Measurements from ENCODE around the gene TNFRSF12A. TPM values are rescaled to one million over a fixed set of nuclear protein-coding genes. Genes with fewer than 3 reads are reported as not detected.

TNFRSF12A gene
- total RNA-seq, 2 experiments from 2014 or later, result 11.8 to 13.5 TPM

- Mint-ChIP-seq H3K27ac (no peak overlapping the region), H3K36me3 (ENCODE audit: low read depth) (no peaks in the 10 kb centered on the region), H3K27me3 (peaks cover 64% of the 10 kb centered on the region), H3K9me3 (no peaks in the 10 kb centered on the region), H3K4me1 (ENCODE audit: low read depth) (peaks cover 8% of the 10 kb centered on the region), H3K4me3 (no peak overlapping the region)
- intact Hi-C loops (cut with micrococcal nuclease), result no loop called here
- CTCF ChIA-PET, result interaction anchor here (1.3 to 2.0 kb wide), 4 partner anchors 11 to 91 kb away, joined by 4 to 19 read pairs (median 6); no protein-coding TSS in a partner anchor
- TF ChIP-seq CTCF (IDR thresholded peaks at IDR 0.05), result no peak
- POLR2A ChIA-PET, result interaction anchor here (1.2 to 1.8 kb wide), 5 partner anchors 9 to 19 kb away, joined by 3 to 6 read pairs (median 5); no protein-coding TSS in a partner anchor
- no peak for DNase-seq
- ATAC-seq, result no peak
Measured at GRCh38 chr16:3038896-3039295, 18.7 kb downstream of the TNFRSF12A start.

- CTCF ChIA-PET, result interaction anchor here (1.3 to 4.5 kb wide), 5 partner anchors 9 to 87 kb away, joined by 5 to 64 read pairs (median 18); no protein-coding TSS in a partner anchor
- TF ChIP-seq CTCF (IDR thresholded peaks at IDR 0.05), result no peak
- Mint-ChIP-seq H3K27ac (no peak overlapping the region), H3K9me3 (no peaks in the 10 kb centered on the region), H3K27me3 (peaks cover 57% of the 10 kb centered on the region), H3K4me1 (ENCODE audit: low read depth) (peaks cover 8% of the 10 kb centered on the region), H3K36me3 (ENCODE audit: low read depth) (no peaks in the 10 kb centered on the region), H3K4me3 (no peak overlapping the region)
- ATAC-seq (no peak), DNase-seq (no peak)
- intact Hi-C loops (cut with micrococcal nuclease), result no loop called here
- POLR2A ChIA-PET, result interaction anchor here (1.3 to 1.4 kb wide), 2 partner anchors 10 to 13 kb away, joined by 4 read pairs; no protein-coding TSS in a partner anchor
Measured at GRCh38 chr16:3042376-3042775, 22.2 kb downstream of the TNFRSF12A start.

- H3K27ac Mint-ChIP-seq, result no peak overlapping the region
- H3K4me1 Mint-ChIP-seq (ENCODE audit: low read depth), result peaks cover 15% of the 10 kb centered on the region
- TF ChIP-seq CTCF (IDR thresholded peaks at IDR 0.05), result no peak
- ATAC-seq, result no peak
- intact Hi-C loops (cut with micrococcal nuclease), result no loop called here
- H3K36me3 Mint-ChIP-seq (ENCODE audit: low read depth), result no peaks in the 10 kb centered on the region
- peaks cover 42% of the 10 kb centered on the region for H3K27me3 Mint-ChIP-seq
- POLR2A ChIA-PET, result interaction anchor here (0.6 kb wide), 1 partner anchor 274 kb away, joined by 3 read pairs; no protein-coding TSS in a partner anchor
- CTCF ChIA-PET, result interaction anchor here (1.9 to 4.5 kb wide), 4 partner anchors 12 to 84 kb away, joined by 6 to 64 read pairs (median 16); no protein-coding TSS in a partner anchor
- peak overlapping the region; percentile 69 for H3K4me3 Mint-ChIP-seq
- no peak for DNase-seq
- no peaks in the 10 kb centered on the region for H3K9me3 Mint-ChIP-seq
Measured at GRCh38 chr16:3044708-3045107, 24.5 kb downstream of the TNFRSF12A start.

- H3K4me3 Mint-ChIP-seq, result peak within 1 kb of the TSS; percentile 69
- H3K27me3 Mint-ChIP-seq, result peaks cover 37% of the 10 kb centered on the region
- H3K9me3 Mint-ChIP-seq, result no peaks in the 10 kb centered on the region
- intact Hi-C loops (cut with micrococcal nuclease), result no loop called here
- peak; percentile 41 for ATAC-seq
- no peak for DNase-seq
- no peaks in the 10 kb centered on the region for H3K36me3 Mint-ChIP-seq (ENCODE audit: low read depth)
- POLR2A ChIA-PET, result interaction anchor here (1.4 kb wide), 1 partner anchor 14 kb away, joined by 5 read pairs; no protein-coding TSS in a partner anchor
- peaks cover 15% of the 10 kb centered on the region for H3K4me1 Mint-ChIP-seq (ENCODE audit: low read depth)
- CTCF ChIA-PET, result interaction anchor here (0.7 to 4.5 kb wide), 5 partner anchors 13 to 84 kb away, joined by 3 to 64 read pairs (median 6); no protein-coding TSS in a partner anchor
- TF ChIP-seq CTCF (IDR thresholded peaks at IDR 0.05), result no peak
- H3K27ac Mint-ChIP-seq, result peak within 1 kb of the TSS; percentile 15
Measured at GRCh38 chr16:3045758-3046640, 25.8 kb downstream of the TNFRSF12A start, which contains the start of gene MMP25. Gene MMP25 (plus strand): TSS chr16:3046561. CDS start chr16:3046918, 357 bp downstream.

All from activated CD8-positive, alpha-beta T cell treated with anti-CD3 and anti-CD28 coated beads for 36 hours (primary cell).